ENCODE measurements around the gene UBE2R2. TPM values are rescaled to one million over a fixed set of nuclear protein-coding genes. Genes with fewer than 3 reads are reported as not detected.

UBE2R2 gene
- total RNA-seq, 1 experiment from 2014 or later, result 52.1 TPM

- Mint-ChIP-seq H3K4me1 (peaks cover 39 to 46% of the 10 kb centered on the region in 2 experiments), H3K36me3 (ENCODE audit: insufficient read depth in 1 of 3, low read depth in 3 of 3) (peaks cover 10 to 40% (median 34%) of the 10 kb centered on the region in 3 experiments), H3K4me3 (no peak overlapping the region), H3K27me3 (ENCODE audit: low read depth) (no peaks in the 10 kb centered on the region), H3K9me3 (peaks cover 0 to 3% of the 10 kb centered on the region in 2 experiments; a peak in 1 of 5 replicates), H3K27ac (peak overlapping the region in 2 of 3 experiments; percentile 32 to 91; a peak in 4 of 7 replicates)
- no peak overlapping the region for H2AFZ ChIP-seq (ENCODE audit: low read length)
- H3K4me1 ChIP-seq (ENCODE audit: insufficient read depth, low read length), result no peaks in the 10 kb centered on the region
- H3K23me2 ChIP-seq (ENCODE audit: insufficient read length, low read depth, low read length, poor library complexity, severe bottlenecking), result no peaks in the 10 kb centered on the region
- H3K27ac ChIP-seq (ENCODE audit: insufficient read length, low read depth, low read length), result no peak overlapping the region
- H2BK20ac ChIP-seq (ENCODE audit: low read depth, low read length, poor library complexity, severe bottlenecking), result no peak overlapping the region
- H2AK5ac ChIP-seq (ENCODE audit: insufficient read length, low read length), result no peak overlapping the region
- peaks cover 3% of the 10 kb centered on the region for H4K20me1 ChIP-seq (ENCODE audit: control insufficient read depth, insufficient read depth, insufficient read length)
- DNase-seq, result no peak
- H3K9me3 ChIP-seq (ENCODE audit: control insufficient read depth, low read depth, low read length), result no peaks in the 10 kb centered on the region
- no peak overlapping the region for H3K23ac ChIP-seq (ENCODE audit: insufficient read length, low read depth, low read length)
- no peak overlapping the region for H2BK12ac ChIP-seq (ENCODE audit: insufficient read length, low read depth, low read length)
- H3K18ac ChIP-seq (ENCODE audit: insufficient read length, low read depth, low read length), result no peak overlapping the region
- H2BK5ac ChIP-seq (ENCODE audit: insufficient read length, low read length), result no peak overlapping the region
- no peak overlapping the region for H2BK120ac ChIP-seq (ENCODE audit: low read depth, low read length, poor library complexity, severe bottlenecking)
- no peak overlapping the region for H4K5ac ChIP-seq (ENCODE audit: insufficient read length, low read depth, low read length)
- H3K9ac ChIP-seq (ENCODE audit: extremely low read depth, insufficient read length, low read length), result no peak overlapping the region
- 0 out of 2 replicates have a peak, but pooled peaks cover 2% of the 10 kb centered on the region for H3K79me2 ChIP-seq (ENCODE audit: insufficient read depth, low read length)
- no CpG with 5 or more reads among the region's 4 CpGs for WGBS (ENCODE audit: extremely low coverage, insufficient read length, low lambda C conversion rate)
- H3K27me3 ChIP-seq (ENCODE audit: insufficient read depth, low read length), result no peaks in the 10 kb centered on the region
- H4K91ac ChIP-seq (ENCODE audit: insufficient read length, low read depth, low read length), result no peak overlapping the region
- no peak overlapping the region for H3K4ac ChIP-seq (ENCODE audit: low read depth, low read length)
- H4K8ac ChIP-seq (replicated peaks; ENCODE audit: insufficient read length, low read depth, low read length), result no peak overlapping the region
- H3K79me1 ChIP-seq (ENCODE audit: insufficient read depth, low read depth, low read length, poor library complexity, severe bottlenecking), result peaks cover 4% of the 10 kb centered on the region
- no peak overlapping the region for H3T11ph ChIP-seq (ENCODE audit: low read length)
- no peak overlapping the region for H3K14ac ChIP-seq (ENCODE audit: insufficient read depth, low read length)
- TF ChIP-seq, protein P1, sequence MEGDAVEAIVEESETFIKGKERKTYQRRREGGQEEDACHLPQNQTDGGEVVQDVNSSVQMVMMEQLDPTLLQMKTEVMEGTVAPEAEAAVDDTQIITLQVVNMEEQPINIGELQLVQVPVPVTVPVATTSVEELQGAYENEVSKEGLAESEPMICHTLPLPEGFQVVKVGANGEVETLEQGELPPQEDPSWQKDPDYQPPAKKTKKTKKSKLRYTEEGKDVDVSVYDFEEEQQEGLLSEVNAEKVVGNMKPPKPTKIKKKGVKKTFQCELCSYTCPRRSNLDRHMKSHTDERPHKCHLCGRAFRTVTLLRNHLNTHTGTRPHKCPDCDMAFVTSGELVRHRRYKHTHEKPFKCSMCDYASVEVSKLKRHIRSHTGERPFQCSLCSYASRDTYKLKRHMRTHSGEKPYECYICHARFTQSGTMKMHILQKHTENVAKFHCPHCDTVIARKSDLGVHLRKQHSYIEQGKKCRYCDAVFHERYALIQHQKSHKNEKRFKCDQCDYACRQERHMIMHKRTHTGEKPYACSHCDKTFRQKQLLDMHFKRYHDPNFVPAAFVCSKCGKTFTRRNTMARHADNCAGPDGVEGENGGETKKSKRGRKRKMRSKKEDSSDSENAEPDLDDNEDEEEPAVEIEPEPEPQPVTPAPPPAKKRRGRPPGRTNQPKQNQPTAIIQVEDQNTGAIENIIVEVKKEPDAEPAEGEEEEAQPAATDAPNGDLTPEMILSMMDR (conservative IDR thresholded peaks at IDR 0.05), result no peak
- H2BK15ac ChIP-seq (ENCODE audit: low read depth, low read length), result no peak overlapping the region
- H3K4me2 ChIP-seq (ENCODE audit: insufficient read depth, insufficient read length, low read length), result no peak overlapping the region
- H3K56ac ChIP-seq (ENCODE audit: insufficient read length, low read depth, low read length), result no peak overlapping the region
Observed at GRCh38 chr9:33903157-33903780, 86.3 kb downstream of the UBE2R2 start.
